Astrocyte (in vitro differentiated cells and primary cell): Measurements from ENCODE around the gene SPTBN5.

Source experiments
- EZH2 ChIP-seq: IDR thresholded peaks from 2 replicates; pipeline ENCODE4 v1.6.1; 2012; ENCODE audit warnings: mild to moderate bottlenecking, low read length, inconsistent platforms; ENCODE audit not compliant: insufficient read depth
- TF ChIP-seq, protein P1 (sequence below): IDR thresholded peaks from 2 replicates; pipeline ENCODE4 v1.5.1; 2011; ENCODE audit warnings: low read depth, mild to moderate bottlenecking, inconsistent platforms, low read length, moderate library complexity; ENCODE audit not compliant: insufficient read depth

- TF ChIP-seq, protein P1, sequence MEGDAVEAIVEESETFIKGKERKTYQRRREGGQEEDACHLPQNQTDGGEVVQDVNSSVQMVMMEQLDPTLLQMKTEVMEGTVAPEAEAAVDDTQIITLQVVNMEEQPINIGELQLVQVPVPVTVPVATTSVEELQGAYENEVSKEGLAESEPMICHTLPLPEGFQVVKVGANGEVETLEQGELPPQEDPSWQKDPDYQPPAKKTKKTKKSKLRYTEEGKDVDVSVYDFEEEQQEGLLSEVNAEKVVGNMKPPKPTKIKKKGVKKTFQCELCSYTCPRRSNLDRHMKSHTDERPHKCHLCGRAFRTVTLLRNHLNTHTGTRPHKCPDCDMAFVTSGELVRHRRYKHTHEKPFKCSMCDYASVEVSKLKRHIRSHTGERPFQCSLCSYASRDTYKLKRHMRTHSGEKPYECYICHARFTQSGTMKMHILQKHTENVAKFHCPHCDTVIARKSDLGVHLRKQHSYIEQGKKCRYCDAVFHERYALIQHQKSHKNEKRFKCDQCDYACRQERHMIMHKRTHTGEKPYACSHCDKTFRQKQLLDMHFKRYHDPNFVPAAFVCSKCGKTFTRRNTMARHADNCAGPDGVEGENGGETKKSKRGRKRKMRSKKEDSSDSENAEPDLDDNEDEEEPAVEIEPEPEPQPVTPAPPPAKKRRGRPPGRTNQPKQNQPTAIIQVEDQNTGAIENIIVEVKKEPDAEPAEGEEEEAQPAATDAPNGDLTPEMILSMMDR, result peak; percentile 48
- TF ChIP-seq EZH2, result no peak
Measured at GRCh38 chr15:41930221-41930866, 36.5 kb upstream of the SPTBN5 start.
